Stimulated activated CD8-positive, alpha-beta memory T cell treated with anti-CD3 and anti-CD28 coated beads, Interleukin-7, amount 100 ng/mL, for 48 hours (primary cell): ENCODE measurements around the gene NOD2.

Source experiments
- DNase-seq, 2 donors: peaks; one replicate each; pipeline ENCODE4 v3.0.0-alpha.2; 2020; ENCODE audit warnings: low read depth in 1 of 2; ENCODE audit errors: extremely low read depth in 1 of 2

The NOD2 gene

DNA sequence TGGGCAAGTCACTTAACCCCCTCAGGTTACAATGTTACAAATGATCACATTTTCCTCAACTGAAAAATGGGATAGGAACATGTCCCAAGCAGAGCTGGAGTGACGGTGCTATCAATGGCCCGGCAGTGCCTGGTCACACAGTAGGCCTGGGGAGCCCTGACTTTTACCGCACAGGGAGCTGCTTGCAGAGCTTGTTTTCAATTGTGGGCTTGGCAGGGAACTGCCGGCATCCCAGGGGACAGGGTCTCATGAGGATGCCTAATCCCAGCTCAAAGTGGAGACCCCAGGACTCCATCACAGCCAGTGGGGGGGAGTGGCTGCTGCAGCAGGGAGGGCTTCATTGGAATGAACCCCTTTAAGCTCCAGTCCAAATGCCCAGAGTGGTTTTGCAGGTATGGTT lies 23.7 kb upstream of the NOD2 start:
- DNase-seq: no peak

DNA sequence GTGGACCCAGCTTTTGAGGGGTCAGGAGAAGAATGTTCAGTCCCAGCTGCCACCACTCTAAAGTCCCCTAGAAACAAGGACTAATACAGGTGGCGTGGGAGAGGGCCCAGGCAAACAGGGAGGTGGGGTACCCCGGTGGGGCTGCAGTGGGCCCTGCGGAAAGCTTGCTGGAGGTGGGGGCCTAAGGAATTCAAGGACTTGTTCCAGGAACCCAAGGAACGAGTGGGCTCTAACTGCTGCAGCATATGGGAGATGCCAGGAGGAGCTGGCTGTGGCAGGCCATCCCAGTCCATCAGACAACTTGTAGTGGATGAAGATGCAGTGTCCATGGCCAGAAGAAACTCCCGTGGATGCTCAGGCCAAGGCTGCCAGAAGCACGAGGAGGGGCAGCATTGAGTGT lies 22.9 kb upstream of the NOD2 start:
- no peak for DNase-seq

DNA sequence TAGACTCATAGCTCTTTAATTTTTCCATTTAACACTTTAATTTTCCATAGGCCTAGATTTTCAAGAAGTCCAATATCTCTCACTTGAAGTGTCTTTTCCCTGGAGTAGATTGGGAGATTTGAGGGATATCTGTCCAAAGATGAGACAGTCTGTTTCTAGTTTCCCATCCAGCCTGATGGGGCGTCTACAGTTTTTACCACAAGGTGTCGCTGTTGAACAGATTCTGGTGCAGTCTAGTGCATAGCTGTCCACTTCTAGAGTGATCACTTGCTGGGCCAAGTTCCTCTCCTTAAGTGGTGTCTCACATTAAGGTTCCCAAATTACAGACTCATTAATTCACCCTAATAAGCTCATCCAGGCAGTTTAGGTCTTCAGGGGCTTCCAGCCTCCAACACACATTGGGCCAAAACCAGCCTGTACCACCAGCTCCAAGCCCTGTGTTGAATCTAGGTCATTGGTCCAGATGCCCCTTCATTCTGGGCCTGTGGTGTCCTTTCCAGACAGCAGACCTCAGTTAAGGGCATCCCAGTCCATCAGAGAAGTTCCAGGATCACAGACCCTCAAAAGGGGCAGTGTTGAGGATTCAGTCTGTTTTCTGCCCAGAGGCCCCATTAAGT lies 21.7 kb upstream of the NOD2 start:
- DNase-seq: no peak

DNA sequence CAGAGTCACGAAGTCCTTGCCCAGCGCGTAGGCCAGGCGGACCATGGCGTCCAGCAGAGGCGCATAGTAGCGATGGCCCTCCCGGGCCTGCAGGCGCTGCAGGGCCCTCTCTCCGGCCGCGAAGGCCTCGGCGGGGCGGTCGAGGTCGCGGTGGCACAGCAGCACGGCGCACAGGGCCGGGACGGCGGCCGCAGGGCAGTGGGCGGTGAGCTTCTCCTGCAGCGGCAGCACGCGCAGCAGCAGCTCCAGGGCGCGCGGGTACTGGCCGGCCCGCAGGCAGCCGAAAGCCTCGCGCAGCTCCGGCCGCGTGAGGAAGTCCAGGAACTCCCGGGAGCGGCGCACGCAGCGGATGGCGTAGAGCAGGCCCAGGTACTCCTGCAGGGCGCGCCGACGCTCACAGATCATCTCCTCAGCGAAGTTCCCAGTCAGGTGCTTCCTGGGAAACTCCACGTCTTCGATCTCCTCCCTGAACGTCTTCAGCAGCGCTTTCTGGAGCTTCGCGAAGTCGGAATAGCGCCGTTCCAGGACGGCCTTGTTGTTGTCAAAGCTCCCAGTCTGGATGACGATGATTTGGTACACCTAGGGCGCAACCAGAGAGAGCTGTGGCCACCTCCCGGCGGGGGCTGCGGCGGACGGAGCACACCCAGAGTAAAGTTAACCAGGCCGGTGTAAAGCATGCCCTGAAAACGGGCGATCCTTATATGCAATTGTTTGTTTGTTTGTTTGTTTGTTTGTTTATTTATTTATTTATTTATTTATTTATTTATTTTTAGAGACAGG lies 19.7 kb upstream of the NOD2 start:
- DNase-seq: no peak

DNA sequence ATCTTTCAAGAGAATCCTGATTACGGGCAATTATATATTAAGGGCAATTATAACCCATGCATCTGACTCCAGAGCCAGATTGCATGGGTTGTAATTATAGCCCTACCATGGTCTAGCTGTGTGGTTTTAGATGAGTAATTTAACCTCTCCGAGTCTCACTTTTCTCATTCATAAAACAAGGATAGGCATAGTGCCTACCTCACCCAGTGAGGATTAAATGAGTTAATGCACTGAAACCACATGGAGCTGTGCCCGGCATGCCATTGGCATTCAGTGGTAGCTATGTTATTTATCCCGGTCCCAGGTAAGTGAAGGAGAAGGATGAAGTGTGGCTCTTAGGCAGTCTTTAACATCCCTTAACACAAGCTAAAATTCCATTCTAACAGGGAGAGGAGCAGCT lies 18.6 kb upstream of the NOD2 start:
- no peak for DNase-seq

DNA sequence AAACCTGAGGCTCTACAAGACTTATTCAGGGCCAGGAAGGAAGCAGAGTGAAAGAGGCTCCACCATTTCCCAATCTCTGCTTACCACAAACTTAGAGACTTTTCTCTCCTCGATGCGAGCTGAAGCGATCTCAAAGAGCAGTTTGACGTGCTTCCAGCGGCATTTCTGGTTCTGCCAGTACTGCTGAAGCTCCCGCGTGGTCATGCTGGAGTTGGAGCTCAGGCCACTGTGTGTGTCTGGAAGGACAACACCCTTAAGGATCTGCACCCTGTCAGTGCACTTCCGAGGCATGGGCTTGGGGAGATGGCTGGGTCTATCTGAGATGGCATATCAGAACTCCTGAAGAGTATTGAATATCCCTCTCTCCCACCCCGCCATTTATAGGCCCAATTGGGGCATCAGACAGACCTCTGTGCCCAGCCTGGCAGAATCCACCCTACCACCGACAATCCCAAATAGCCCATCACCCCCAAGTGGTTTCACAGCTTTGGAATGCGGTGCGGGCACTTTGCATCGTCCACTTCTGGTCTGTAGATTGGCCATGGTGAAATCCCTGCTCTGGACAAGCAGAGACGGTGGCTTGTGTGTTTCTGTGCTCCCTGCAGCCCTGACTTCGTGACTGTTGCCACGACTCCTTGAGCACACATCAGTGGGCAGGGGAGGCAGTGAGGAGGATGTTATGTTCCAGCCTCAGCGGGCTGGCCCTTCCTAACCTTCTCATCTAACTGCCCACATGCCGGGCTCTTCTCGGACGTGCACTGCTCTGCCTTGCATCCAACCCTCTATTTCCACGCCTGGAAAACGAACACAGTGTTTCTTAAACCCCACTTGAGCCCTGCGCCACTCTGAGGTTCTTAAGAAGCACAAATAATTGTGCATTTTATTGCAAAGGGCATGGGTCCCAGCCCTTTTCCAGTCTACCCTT lies 17.5 kb upstream of the NOD2 start:
- no peak for DNase-seq

DNA sequence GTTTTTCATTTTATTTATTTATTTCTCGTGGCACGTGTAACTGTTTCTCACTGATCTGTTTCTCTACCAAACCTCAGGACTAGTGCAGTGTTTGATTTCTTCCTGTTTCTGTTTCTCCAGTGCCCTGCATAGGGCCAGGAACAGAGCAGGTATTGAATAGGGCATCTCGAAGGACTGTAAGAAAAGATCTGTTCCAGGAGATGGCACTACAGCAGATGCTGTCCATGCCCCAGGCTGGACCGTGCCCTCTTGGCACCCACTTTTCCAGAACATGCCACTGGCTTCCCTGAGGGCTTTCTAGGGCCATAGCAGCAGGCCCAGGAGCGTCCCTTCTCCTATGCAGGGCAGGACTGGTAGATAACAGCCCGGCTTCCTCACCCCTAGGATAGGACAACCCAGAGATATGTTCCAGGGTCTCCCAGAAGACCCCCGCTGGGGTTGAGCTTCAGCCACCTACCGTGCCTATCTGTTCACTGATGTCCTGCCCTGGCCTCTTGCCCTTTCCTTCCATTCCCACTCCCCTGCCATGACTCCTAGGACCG lies 16.7 kb upstream of the NOD2 start:
- no peak for DNase-seq

DNA sequence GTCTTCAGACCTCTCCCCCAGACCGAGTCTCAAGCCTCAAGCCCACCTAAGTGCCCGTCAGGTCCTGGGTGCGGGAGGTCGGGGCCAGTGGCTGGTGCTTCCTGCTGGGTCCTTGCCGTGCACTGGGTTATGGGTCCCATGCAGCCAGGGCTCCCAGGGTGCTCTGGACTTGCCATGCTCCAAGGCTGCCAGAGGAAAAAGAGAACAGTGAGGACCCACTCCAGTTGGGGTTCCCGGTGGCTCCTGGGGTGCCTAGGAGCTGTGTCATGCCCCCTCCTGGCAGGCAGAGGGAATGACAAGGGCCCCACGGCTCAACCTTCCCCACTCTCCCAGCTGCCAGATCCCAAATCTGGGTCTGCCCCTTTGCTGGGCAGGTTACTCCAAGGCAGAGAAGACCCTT lies 16.1 kb upstream of the NOD2 start:
- no peak for DNase-seq

DNA sequence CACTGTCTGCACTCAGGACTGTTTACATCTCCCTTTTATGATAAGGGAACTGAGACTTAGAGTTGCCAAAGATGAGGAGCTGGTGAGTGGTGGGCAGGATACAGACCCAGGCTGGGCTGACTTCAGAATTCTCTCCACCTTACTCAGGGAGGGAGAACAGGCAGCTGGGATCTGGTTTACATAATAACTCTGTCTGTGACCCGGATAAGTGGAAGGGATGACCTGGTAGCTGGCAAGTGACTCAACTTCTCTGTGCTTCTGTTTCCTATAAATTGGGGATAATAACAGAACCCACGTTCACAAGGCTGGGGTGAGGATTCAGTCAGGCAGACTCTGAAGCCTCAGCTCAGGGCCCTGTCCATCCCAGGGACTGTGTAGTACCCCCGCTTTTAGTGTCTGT lies 14.9 kb upstream of the NOD2 start:
- no peak for DNase-seq

DNA sequence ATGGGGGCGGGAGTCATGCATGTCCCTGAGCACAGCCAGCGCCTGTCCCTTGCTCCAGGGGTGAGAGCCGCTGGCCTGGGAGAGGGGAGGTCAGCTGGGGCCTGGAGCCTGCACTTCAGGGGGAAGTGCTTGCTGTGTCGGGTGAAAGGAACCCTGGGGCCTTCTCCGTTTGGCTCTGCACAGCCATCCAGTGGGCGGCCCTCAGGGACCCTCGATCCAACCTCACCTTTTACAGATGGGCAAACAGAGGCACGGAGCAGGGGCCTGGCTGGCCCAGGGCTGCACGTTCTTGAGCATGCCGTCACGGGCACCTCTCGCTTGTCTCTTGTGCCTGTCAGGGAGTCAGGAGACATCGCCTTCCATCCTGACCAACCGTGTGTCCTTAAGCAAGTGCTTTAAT lies 14.1 kb upstream of the NOD2 start:
- DNase-seq: no peak

DNA sequence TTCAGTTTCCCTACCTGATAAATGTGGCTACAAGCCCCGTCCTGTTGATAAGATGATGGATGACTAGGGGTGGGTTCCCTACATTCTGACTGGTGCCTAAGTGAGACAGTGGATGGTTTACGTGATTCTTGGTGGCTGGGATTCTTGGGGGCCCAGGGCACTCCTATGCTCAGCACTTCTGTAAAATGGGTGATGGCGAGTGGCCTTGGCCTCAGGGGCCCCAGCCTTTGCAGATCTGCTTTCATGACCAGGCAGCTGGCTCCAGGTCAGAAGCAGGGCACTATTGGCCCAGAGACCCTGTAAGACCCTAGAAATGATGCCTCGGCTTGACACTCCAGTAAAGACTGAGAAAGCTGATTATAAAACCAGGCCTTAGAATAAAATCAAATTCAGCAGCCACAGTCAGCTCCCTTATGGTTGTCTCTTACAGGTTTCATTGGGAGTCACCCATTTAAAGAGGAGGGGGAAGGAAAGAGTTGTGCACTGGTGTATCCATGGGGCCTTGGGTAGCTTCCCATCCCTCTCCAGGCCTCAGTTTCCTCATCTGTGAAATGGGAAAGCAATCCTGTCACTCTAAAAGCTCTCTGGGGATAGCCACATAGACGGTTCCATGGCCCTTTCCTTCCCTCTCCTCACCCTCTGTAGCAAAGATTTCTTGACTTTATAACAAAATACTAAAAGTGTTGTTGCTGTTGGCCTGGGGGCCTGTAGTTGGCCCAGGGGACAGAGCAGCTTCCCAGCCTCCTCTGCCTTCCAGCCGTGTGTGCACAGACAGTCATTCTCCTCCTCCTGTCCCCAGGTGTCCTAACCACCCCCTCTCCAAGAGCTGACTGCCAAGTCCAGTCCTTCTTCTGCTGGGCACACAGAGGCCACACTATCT lies 13.5 kb upstream of the NOD2 start:
- no peak for DNase-seq

DNA sequence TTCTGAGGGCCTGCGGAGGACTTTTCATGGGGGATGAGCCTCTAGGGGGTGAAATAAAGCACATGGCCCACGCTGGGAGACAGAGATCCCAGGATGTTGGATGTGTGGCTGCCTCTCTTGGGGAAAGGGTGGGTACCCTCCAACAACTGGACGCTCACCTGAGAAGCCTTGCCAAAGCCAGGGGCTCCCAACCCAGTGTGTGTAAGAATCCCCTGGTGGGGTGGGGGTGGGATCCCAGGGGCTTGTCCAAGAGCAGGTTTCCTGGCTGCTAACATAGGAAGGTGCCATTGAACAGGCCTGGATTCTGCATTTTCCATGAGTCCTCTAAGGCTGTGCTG lies 12.9 kb upstream of the NOD2 start:
- DNase-seq: no peak

DNA sequence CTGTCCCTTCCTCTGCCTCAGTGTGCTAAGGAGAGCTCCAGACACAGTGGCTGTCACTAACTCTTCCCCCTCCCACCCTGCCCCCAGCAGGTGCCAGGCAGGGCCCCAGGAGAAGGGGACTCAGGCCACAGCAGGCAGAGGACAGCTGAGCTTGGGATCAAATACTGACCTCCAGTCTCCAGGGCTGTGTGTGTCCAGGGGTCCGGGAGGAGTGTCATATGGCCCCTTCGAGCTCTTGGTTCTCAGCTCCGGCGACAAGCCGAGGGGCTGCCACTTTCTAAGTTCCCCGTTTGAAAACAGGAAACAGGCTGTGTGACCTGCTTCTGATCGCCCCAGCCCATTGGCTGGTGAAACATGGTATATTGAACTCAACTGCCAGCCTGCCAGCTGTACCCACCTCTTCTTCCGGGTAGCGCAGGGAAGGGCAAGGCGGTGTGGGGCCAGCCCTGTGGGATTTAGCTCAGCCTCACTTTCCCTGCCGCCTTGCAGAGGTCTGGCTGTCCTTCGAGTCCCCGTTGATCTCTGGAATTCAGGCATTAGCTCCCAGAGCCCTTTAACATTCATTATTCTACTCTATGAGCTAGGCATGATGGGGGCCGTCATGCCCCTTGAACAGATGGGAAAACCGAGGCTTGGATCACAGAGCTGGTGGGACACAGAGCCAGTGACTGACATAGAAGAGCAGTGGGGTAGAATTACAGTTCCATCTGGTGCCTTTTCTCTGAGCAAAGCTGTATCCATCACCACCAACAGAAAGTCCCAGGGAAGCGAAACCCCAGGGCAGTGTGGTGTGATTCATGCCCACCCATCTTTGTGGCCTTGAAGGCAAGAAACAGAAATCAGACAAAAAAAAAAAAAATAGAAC lies 12.2 kb upstream of the NOD2 start, which contains the start of gene SNX20:
TSS of gene SNX20 (minus strand) at position 292 of the 865 bp plus-strand sequence. CDS start 3,786 bp downstream, outside the sequence.
- DNase-seq: no peak

DNA sequence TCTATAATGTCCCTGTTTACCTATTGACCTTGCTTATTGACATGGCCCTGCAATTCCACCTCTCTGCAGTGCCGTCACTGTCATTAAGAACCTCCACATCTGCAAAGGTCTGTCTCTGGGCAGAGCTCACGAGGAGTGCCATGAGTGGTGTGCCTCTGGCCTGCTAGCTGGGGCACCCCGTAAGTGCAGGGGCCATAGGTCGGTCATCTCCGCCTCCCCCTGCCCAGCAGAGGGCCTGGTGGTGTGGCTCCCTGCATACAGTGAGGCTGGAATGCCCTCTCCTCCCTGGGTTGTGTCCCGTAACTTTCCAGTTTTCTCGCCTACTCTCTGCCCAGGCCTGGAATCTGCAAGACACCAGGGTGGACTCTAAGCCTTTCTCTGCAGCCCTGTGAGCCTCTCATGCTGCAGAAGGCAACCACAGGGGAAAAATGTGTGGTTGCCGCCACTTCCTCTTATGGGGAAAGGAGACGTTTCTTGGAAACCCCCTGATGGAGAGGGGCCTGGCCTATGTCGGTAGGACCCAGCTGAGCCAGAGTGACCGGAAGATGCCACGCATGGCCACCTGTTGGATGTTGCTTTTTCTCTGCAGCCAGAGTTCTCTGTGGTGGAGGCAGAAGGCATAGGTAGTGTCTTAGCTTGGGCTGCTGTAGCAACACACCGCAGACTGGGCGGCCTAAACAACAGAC lies 9.6 kb upstream of the NOD2 start:
- peak in 1 of 2 donors; percentile 53 for DNase-seq

DNA sequence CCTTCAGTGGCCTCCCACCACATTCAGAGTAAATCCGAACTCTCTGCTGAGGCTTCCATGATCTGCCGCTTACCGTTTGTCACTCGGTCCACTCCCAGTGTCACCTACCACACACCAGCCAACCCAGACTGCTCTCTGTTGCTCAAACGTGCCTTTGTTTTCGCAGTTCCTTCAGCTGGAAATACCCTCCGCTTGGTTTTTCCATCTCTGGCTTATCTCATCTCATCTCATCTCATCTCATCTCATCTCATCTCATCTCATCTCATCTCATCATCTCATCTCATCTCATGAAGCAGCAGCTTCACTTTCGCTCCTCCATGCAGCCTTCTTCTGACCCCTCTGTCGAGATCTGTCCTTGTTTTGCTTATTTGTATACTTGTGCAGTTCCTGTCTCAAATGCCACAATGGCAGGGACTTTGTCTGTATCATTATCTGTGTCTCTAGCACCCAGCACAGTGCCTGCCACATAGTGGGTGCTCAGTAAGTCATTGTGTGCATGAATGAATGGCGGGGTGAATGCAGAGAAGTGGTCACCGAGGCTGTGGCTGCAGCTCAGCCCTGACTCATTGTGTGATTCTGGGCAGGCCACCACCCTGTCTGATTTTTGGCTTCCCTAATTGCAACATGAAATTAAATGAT lies 8.5 kb upstream of the NOD2 start:
- no peak for DNase-seq

DNA sequence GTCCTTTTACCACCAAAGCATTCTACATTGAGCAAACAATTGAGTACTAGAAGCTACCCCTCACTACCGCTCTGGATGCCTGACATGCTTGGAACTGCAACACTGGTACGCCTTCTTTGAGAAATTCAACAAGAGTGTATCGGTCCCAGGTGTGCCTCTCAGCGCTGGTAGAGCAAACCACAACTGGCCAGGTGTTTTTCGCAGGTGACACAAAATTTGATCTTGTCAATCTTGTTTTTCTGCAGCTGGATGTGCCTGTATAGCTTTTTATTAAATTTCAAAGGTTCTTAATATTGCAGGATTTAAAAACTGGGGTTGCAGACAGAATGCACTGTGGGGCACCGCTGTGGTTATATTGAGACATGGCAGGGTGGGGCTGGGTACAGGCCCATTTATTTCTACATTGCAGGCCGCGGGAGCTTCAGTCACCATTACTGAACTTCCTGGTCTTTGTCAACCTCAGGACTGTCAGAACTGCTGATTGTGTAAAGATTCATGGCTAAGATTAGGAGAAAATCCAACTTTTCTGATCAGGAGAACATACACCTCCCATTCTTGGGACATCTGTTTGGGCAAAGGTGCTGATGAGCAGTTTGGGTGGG lies 7.8 kb upstream of the NOD2 start:
- DNase-seq: no peak

DNA sequence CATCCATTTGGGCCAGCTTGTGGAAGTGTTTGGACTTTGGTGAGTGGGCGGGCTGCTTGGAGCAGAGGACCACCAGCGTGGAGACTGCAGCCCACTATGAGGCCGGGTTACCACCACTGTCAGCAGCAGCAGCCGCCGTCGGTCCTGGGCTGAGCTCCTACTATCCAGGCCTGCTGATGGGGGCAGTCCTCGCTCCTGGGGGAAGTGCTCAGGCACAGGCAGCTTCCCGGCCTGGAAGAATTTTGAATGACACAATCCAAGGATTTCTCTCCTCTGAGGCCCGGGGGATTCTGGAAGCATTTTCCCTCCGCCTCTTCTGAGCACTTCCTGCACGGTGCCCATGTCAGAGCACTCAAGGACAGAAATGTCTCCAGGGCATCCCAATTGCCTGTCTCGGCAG lies 5.3 kb upstream of the NOD2 start:
- DNase-seq: no peak

DNA sequence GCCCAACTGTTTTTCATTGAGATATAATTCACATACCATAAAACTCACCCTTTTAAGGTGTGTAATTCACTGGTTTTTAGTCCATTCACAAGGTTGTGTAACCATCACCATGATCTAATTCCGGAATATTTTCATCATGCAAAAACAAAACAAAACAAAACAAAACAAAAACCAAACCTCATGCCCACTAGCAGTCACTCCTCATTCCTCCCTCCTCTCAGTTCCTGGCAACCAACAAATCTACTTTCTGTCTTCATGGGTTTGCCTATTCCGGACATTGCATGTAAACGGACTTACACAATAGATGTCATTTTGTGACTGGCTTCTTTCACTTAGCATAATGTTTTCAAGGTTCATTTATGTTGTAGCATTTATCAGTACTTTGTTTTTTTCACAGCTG lies 4.5 kb upstream of the NOD2 start:
- no peak for DNase-seq
